Liver (tissue), 3 donors: Measurements from ENCODE around the gene RPL39L.

ENCODE experiments used
- EGR1 ChIP-seq, 2 donors: IDR thresholded peaks; 2 replicates each; pipeline ENCODE4 v1.6.1; 2016 to 2018; ENCODE audit warnings: antibody characterized with exemption in 2 of 2, low read depth in 2 of 2
- FOXA1 ChIP-seq: IDR thresholded peaks from 2 replicates; pipeline ENCODE4 v1.6.1; 2016; ENCODE audit warnings: antibody characterized with exemption
- FOXA2 ChIP-seq: IDR thresholded peaks from 2 replicates; pipeline ENCODE4 v1.6.1; 2016; ENCODE audit warnings: antibody characterized with exemption
- GABPA ChIP-seq, 2 donors: IDR thresholded peaks in 1 of 2; conservative IDR thresholded peaks in 1 of 2; 2 replicates each; pipeline ENCODE4 v1.6.1; 2016; ENCODE audit warnings: antibody characterized with exemption in 2 of 2, mild to moderate bottlenecking in 1 of 2, moderate library complexity in 1 of 2
- JUND ChIP-seq, 2 donors: IDR thresholded peaks; 2 replicates each; pipeline ENCODE4 v1.6.1; 2016; ENCODE audit warnings: antibody characterized with exemption in 2 of 2
- RXRA ChIP-seq, 2 donors: IDR thresholded peaks; 2 replicates each; pipeline ENCODE4 v1.6.1; 2017 to 2018; ENCODE audit warnings: antibody characterized with exemption in 2 of 2, mild to moderate bottlenecking in 1 of 2
- SP1 ChIP-seq: IDR thresholded peaks from 2 replicates; pipeline ENCODE4 v1.6.1; 2018; ENCODE audit warnings: antibody characterized with exemption, mild to moderate bottlenecking
- YY1 ChIP-seq: IDR thresholded peaks from 2 replicates; pipeline ENCODE4 v1.6.1; 2016; ENCODE audit warnings: antibody characterized with exemption, mild to moderate bottlenecking
- TF ChIP-seq, protein P1 (sequence below): fragments of 150-350 bp; IDR thresholded peaks from 2 replicates; pipeline ENCODE4 v1.5.1; 2017; ENCODE audit warnings: improper control_type of control experiment, low read depth, low read length; ENCODE audit not compliant: missing input control
- TF ChIP-seq, protein P2 (sequence below): IDR thresholded peaks from 2 replicates; pipeline ENCODE4 v1.6.1; 2016; ENCODE audit warnings: antibody characterized with exemption, mild to moderate bottlenecking
- TF ChIP-seq, protein P3 (sequence below): IDR thresholded peaks from 2 replicates; pipeline ENCODE4 v1.6.1; 2016; ENCODE audit warnings: antibody characterized with exemption
- TF ChIP-seq, protein P4 (sequence below): IDR thresholded peaks from 2 replicates; pipeline ENCODE4 v1.6.1; 2016; ENCODE audit warnings: antibody characterized with exemption
- TF ChIP-seq, protein P5 (sequence below): IDR thresholded peaks from 2 replicates; pipeline ENCODE4 v1.6.1; 2016; ENCODE audit warnings: antibody characterized with exemption
- donor health status: healthy.
- donor health status: healthy.

DNA sequence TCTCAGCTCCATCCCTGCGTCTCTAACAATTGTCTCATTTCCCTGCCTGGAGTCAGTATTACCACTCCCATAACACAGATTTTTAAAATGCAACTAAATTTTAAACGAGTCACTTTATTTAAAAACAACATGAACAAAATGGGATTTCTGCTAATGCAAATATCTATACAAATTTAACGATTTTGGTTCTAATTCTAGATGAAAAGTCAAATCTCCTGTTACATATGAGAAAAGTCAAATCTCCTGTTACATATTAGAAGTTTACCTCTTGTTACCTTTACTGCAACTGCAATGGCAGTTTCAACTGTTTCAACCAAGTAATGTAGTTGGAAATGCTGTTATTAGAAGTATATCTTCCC, 578 bp upstream of the RPL39L start:
- TF ChIP-seq, protein P1, sequence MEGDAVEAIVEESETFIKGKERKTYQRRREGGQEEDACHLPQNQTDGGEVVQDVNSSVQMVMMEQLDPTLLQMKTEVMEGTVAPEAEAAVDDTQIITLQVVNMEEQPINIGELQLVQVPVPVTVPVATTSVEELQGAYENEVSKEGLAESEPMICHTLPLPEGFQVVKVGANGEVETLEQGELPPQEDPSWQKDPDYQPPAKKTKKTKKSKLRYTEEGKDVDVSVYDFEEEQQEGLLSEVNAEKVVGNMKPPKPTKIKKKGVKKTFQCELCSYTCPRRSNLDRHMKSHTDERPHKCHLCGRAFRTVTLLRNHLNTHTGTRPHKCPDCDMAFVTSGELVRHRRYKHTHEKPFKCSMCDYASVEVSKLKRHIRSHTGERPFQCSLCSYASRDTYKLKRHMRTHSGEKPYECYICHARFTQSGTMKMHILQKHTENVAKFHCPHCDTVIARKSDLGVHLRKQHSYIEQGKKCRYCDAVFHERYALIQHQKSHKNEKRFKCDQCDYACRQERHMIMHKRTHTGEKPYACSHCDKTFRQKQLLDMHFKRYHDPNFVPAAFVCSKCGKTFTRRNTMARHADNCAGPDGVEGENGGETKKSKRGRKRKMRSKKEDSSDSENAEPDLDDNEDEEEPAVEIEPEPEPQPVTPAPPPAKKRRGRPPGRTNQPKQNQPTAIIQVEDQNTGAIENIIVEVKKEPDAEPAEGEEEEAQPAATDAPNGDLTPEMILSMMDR, result no peak
- TF ChIP-seq, protein P2, sequence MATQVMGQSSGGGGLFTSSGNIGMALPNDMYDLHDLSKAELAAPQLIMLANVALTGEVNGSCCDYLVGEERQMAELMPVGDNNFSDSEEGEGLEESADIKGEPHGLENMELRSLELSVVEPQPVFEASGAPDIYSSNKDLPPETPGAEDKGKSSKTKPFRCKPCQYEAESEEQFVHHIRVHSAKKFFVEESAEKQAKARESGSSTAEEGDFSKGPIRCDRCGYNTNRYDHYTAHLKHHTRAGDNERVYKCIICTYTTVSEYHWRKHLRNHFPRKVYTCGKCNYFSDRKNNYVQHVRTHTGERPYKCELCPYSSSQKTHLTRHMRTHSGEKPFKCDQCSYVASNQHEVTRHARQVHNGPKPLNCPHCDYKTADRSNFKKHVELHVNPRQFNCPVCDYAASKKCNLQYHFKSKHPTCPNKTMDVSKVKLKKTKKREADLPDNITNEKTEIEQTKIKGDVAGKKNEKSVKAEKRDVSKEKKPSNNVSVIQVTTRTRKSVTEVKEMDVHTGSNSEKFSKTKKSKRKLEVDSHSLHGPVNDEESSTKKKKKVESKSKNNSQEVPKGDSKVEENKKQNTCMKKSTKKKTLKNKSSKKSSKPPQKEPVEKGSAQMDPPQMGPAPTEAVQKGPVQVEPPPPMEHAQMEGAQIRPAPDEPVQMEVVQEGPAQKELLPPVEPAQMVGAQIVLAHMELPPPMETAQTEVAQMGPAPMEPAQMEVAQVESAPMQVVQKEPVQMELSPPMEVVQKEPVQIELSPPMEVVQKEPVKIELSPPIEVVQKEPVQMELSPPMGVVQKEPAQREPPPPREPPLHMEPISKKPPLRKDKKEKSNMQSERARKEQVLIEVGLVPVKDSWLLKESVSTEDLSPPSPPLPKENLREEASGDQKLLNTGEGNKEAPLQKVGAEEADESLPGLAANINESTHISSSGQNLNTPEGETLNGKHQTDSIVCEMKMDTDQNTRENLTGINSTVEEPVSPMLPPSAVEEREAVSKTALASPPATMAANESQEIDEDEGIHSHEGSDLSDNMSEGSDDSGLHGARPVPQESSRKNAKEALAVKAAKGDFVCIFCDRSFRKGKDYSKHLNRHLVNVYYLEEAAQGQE, result no peak
- TF ChIP-seq, protein P3, sequence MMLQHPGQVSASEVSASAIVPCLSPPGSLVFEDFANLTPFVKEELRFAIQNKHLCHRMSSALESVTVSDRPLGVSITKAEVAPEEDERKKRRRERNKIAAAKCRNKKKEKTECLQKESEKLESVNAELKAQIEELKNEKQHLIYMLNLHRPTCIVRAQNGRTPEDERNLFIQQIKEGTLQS, result no peak
- TF ChIP-seq FOXA2 (no peak), FOXA1 (no peak), EGR1 (IDR thresholded peaks at IDR 0.05; ENCODE audit: low read depth in 2 of 2) (no peak), YY1 (no peak), SP1 (no peak), GABPA (IDR thresholded peaks at IDR 0.05 in 1 of 2, conservative IDR thresholded peaks at IDR 0.05 in 1 of 2) (no peak), RXRA (IDR thresholded peaks at IDR 0.05) (no peak), JUND (IDR thresholded peaks at IDR 0.05) (no peak)
- TF ChIP-seq, protein P4, sequence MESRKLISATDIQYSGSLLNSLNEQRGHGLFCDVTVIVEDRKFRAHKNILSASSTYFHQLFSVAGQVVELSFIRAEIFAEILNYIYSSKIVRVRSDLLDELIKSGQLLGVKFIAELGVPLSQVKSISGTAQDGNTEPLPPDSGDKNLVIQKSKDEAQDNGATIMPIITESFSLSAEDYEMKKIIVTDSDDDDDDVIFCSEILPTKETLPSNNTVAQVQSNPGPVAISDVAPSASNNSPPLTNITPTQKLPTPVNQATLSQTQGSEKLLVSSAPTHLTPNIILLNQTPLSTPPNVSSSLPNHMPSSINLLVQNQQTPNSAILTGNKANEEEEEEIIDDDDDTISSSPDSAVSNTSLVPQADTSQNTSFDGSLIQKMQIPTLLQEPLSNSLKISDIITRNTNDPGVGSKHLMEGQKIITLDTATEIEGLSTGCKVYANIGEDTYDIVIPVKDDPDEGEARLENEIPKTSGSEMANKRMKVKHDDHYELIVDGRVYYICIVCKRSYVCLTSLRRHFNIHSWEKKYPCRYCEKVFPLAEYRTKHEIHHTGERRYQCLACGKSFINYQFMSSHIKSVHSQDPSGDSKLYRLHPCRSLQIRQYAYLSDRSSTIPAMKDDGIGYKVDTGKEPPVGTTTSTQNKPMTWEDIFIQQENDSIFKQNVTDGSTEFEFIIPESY, result no peak
- TF ChIP-seq, protein P5, sequence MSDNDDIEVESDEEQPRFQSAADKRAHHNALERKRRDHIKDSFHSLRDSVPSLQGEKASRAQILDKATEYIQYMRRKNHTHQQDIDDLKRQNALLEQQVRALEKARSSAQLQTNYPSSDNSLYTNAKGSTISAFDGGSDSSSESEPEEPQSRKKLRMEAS, result no peak
